Effector memory CD4-positive, alpha-beta T cell (primary cell): ENCODE measurements around the gene SMIM41.

ENCODE experiments used
- DNase-seq, 3 donors: peaks; one replicate each; pipeline ENCODE4 v3.0.0-alpha.2; 2020
- H3K27ac ChIP-seq: 2 replicates; pipeline ENCODE4 v1.7.0; 2013; ENCODE audit warnings: mild to moderate bottlenecking, low read length, moderate library complexity; ENCODE audit not compliant: insufficient read depth, poor library complexity, severe bottlenecking
- H3K27me3 ChIP-seq: replicated peaks from 2 replicates; pipeline ENCODE4 v1.7.0; 2013; ENCODE audit warnings: mild to moderate bottlenecking, low read length; ENCODE audit not compliant: insufficient read depth, control insufficient read depth, poor library complexity, severe bottlenecking
- H3K36me3 ChIP-seq: 2 replicates; pipeline ENCODE4 v1.7.0; 2013; ENCODE audit warnings: mild to moderate bottlenecking, low read length, moderate library complexity; ENCODE audit not compliant: control insufficient read depth, insufficient read depth
- H3K4me1 ChIP-seq: 2 replicates; pipeline ENCODE4 v1.7.0; 2013; ENCODE audit warnings: low read length, mild to moderate bottlenecking; ENCODE audit not compliant: control insufficient read depth, insufficient read depth, poor library complexity, severe bottlenecking
- H3K4me3 ChIP-seq: 2 replicates; pipeline ENCODE4 v1.7.0; 2013; ENCODE audit warnings: low read length, low read depth, mild to moderate bottlenecking; ENCODE audit not compliant: insufficient read depth, poor library complexity, severe bottlenecking
- H3K9me3 ChIP-seq: 2 replicates; pipeline ENCODE4 v1.7.0; 2013; ENCODE audit warnings: mild to moderate bottlenecking, low read length, moderate library complexity; ENCODE audit not compliant: control insufficient read depth

SMIM41 gene

GRCh38 chr12:52122904-52123303 is 43.4 kb downstream of the SMIM41 start:
- DNase-seq: no peak
- Histone ChIP-seq H3K27ac (no peak overlapping the region), H3K27me3 (peaks cover 9% of the 10 kb centered on the region), H3K4me3 (no peak overlapping the region), H3K4me1 (no peaks in the 10 kb centered on the region), H3K9me3 (no peaks in the 10 kb centered on the region), H3K36me3 (no peaks in the 10 kb centered on the region)

GRCh38 chr12:52123487-52124186 is 44.1 kb downstream of the SMIM41 start:
- no peak for DNase-seq
- H3K9me3 ChIP-seq: no peaks in the 10 kb centered on the region
- H3K27me3 ChIP-seq: peaks cover 9% of the 10 kb centered on the region
- H3K36me3 ChIP-seq: no peaks in the 10 kb centered on the region
- no peak overlapping the region for H3K27ac ChIP-seq
- H3K4me1 ChIP-seq: no peaks in the 10 kb centered on the region
- no peak overlapping the region for H3K4me3 ChIP-seq

DNA sequence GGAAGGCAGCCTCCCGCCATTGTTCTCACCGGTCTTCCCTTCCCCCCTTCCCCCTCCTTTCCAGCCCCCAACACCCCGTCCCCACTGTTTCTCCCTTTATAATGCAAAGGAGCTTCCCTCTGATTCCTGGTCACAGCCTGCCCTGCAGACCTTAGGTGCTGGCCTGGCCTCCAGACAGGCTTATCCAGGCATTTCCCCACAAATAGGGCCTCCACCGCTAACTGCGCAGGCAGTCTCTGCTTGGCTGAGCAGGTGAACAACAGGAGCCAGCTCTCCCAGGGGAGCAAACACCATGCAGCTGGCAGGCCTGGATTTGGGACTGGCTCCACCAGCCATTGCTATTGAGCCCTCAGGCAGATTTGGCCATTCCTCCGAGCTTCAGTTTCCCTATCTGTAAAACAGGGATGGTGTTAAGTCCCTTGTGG is 46.0 kb downstream of the SMIM41 start:
- H3K9me3 ChIP-seq: no peaks in the 10 kb centered on the region
- H3K36me3 ChIP-seq: no peaks in the 10 kb centered on the region
- no peak for DNase-seq
- peaks cover 9% of the 10 kb centered on the region for H3K27me3 ChIP-seq
- no peaks in the 10 kb centered on the region for H3K4me1 ChIP-seq
- no peak overlapping the region for H3K27ac ChIP-seq
- no peak overlapping the region for H3K4me3 ChIP-seq

DNA sequence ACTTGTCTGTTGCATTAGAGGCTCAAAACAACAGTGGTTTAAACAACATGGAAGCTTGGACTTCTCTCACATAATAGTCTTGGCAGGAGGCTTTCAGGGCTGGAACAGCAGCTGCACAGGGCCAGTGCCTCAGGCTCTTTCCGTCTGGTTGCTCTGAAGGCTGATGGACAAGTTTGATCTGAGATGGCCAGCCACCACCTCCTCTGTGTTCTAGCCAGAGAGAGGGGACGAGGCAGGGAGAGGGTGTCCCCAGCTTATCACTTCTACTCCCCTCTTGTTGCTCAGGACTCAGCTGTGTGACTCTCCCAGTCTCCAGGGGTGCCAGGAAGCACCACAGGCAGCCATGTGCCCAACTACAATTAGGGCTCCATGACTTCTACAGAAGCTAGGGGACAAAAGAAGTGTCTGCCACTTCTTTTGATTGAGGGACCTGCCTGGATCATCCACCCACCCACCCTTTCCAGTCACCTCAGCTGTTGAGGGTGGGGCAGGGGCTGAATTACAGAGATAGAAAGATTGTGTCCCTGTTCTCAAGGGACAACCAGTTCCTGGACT is 46.6 kb downstream of the SMIM41 start:
- no peak overlapping the region for H3K4me3 ChIP-seq
- peaks cover 9% of the 10 kb centered on the region for H3K27me3 ChIP-seq
- no peaks in the 10 kb centered on the region for H3K36me3 ChIP-seq
- DNase-seq: no peak
- H3K9me3 ChIP-seq: no peaks in the 10 kb centered on the region
- H3K27ac ChIP-seq: no peak overlapping the region
- no peaks in the 10 kb centered on the region for H3K4me1 ChIP-seq

DNA sequence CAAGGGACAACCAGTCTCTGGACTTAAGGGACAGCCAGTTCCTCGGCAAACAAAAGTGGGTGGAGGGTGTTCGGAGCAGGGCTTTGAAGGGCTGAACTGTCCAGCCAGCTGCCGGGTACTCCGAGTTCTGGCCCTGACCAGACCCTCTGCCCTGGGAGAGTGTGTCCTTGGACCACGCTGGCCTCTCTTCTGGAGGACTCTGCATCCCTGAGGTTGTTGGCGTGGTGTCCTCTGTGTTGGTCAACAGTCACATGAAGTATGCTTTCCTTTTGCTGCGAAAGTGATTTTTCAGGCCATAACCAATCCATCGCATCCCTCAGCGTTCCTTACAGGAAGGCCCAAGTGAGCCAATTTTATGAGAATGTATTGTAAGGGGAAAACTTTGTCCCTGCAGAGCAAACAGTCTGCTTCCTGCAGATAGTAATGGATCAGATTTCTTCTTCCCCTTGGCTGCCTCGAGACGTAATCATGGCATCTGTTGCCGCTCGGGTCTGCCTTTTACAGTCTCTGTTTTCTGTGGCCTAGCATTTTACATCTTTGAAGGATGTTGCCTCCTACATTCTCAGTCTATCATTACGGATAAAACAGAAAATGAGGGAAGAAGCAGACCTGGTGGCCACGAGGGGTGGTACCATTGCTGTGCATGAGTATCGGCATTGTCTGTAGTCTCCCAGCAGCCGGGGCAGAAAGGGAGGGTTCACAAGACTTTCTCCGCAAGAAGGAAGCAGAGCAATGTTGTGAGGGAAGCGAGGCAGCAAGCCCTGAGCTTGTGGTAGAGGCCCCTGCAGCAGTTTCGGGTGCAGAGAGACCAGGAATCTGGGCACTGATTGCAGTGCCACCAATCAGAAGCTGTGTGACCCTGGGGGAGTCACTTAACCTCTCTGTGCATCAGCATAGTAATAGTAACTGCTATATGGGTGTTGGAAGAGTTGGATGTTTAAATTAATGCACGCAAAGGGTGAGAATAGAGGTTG is 47.4 kb downstream of the SMIM41 start:
- Histone ChIP-seq H3K27me3 (peaks cover 9% of the 10 kb centered on the region), H3K4me1 (no peaks in the 10 kb centered on the region), H3K27ac (no peak overlapping the region), H3K36me3 (no peaks in the 10 kb centered on the region), H3K4me3 (no peak overlapping the region), H3K9me3 (no peaks in the 10 kb centered on the region)
- DNase-seq: no peak

GRCh38 chr12:52127683-52128450 is 48.4 kb downstream of the SMIM41 start:
- Histone ChIP-seq H3K27me3 (peaks cover 4% of the 10 kb centered on the region), H3K4me1 (no peaks in the 10 kb centered on the region)
- no peak for DNase-seq

DNA sequence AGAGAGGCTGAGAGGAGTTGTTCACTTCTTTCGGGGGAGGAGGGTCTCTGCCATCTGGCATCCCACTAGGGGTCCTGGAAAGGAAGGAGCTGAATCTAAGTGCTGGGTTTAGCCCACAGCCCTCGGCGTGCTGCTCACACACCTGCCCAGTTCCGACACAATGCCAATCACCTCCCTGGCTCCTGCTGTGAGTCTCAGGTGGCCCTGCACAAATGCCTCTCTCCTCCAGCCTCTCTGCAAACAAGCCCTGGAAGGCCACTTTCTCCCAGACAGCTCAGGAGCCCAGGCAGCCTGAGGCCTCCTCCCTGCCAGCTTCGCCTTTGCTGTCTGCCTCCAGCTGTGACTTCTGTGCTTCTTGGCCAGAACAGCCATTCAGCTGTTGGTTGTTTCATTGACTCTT is 51.2 kb downstream of the SMIM41 start:
- Histone ChIP-seq H3K27me3 (peaks cover 4% of the 10 kb centered on the region), H3K4me1 (no peaks in the 10 kb centered on the region), H3K36me3 (no peaks in the 10 kb centered on the region), H3K4me3 (no peak overlapping the region), H3K27ac (no peak overlapping the region), H3K9me3 (no peaks in the 10 kb centered on the region)
- DNase-seq: no peak

More at GRCh38 chr12:52127683-52128450, 48.4 kb downstream of the SMIM41 start:
- no peak overlapping the region for H3K4me3 ChIP-seq
- no peak overlapping the region for H3K27ac ChIP-seq
- no peaks in the 10 kb centered on the region for H3K9me3 ChIP-seq
- H3K36me3 ChIP-seq: no peaks in the 10 kb centered on the region

GRCh38 chr12:52132754-52133161 is 53.3 kb downstream of the SMIM41 start:
- Histone ChIP-seq H3K27ac (no peak overlapping the region), H3K27me3 (no peaks in the 10 kb centered on the region), H3K4me1 (no peaks in the 10 kb centered on the region), H3K4me3 (no peak overlapping the region), H3K36me3 (no peaks in the 10 kb centered on the region), H3K9me3 (no peaks in the 10 kb centered on the region)
- DNase-seq: no peak

- Histone ChIP-seq H3K27ac (no peak overlapping the region), H3K4me3 (no peak overlapping the region), H3K4me1 (no peaks in the 10 kb centered on the region), H3K9me3 (no peaks in the 10 kb centered on the region), H3K27me3 (no peaks in the 10 kb centered on the region), H3K36me3 (no peaks in the 10 kb centered on the region)
- DNase-seq: no peak
Measured at GRCh38 chr12:52137746-52138145, 58.2 kb downstream of the SMIM41 start.
